Upper lobe of right lung (tissue), 1 donor: Measurements from ENCODE around the gene CUX1. TPM values are rescaled to one million over a fixed set of nuclear protein-coding genes. Genes with fewer than 3 reads are reported as not detected.

ENCODE experiments used
- ATAC-seq: fragments of 200-7000 bp; cut with Tn5 transposase; one replicate; pipeline ENCODE4 v1.9.1; 2020; ENCODE audit warnings: mild to moderate bottlenecking, moderate library complexity
- DNase-seq: peaks from one replicate; pipeline ENCODE4 v3.0.0-alpha.2; 2020
- H3K27ac ChIP-seq: fragments of 200-600 bp; one replicate; pipeline ENCODE4 v1.8.0; 2022
- H3K27me3 ChIP-seq: fragments of 200-600 bp; one replicate; pipeline ENCODE4 v1.8.0; 2022; ENCODE audit warnings: mild to moderate bottlenecking
- H3K36me3 ChIP-seq: fragments of 200-600 bp; one replicate; pipeline ENCODE4 v1.8.0; 2022
- H3K4me1 ChIP-seq: fragments of 200-600 bp; one replicate; pipeline ENCODE4 v1.8.0; 2022
- H3K4me3 ChIP-seq: fragments of 200-600 bp; one replicate; pipeline ENCODE4 v1.8.0; 2022; ENCODE audit warnings: mild to moderate bottlenecking
- H3K9me3 ChIP-seq: fragments of 200-600 bp; one replicate; pipeline ENCODE4 v1.8.0; 2022
- intact Hi-C: fragments of 100-400 bp; cut with DNase I; formaldehyde crosslinking; loops from one replicate; pipeline ENCODE4 v1.11.0; 2022
- total RNA-seq: library from RNA; stranded (reverse); fragmentation: NEBNext Ultra II Directional; extraction: Animal tissue kit (Norgen Biotek cat#: 25700); gene quantifications from one replicate; pipeline ENCODE4 v1.2.1, GENCODE V29; 2021
- TF ChIP-seq, protein P1 (sequence below): fragments of 200-600 bp; IDR thresholded peaks from one replicate; pipeline ENCODE4 v1.8.0; 2022; ENCODE audit warnings: antibody characterized with exemption
- donor health status: DM: no; HTN: yes; CAD: no; lungs with severe emphysema.

Gene CUX1
- total RNA-seq, 1 donor from 2014 or later = 132 TPM

- H3K27ac ChIP-seq = no peak overlapping the region
- H3K4me1 ChIP-seq = no peaks in the 10 kb centered on the region
- peaks cover 18% of the 10 kb centered on the region for H3K36me3 ChIP-seq
- no peak for DNase-seq
- H3K27me3 ChIP-seq = no peaks in the 10 kb centered on the region
- H3K4me3 ChIP-seq = no peak overlapping the region
- ATAC-seq = no peak
- intact Hi-C loops = no loop called here
- H3K9me3 ChIP-seq = no peaks in the 10 kb centered on the region
- TF ChIP-seq, protein P1, sequence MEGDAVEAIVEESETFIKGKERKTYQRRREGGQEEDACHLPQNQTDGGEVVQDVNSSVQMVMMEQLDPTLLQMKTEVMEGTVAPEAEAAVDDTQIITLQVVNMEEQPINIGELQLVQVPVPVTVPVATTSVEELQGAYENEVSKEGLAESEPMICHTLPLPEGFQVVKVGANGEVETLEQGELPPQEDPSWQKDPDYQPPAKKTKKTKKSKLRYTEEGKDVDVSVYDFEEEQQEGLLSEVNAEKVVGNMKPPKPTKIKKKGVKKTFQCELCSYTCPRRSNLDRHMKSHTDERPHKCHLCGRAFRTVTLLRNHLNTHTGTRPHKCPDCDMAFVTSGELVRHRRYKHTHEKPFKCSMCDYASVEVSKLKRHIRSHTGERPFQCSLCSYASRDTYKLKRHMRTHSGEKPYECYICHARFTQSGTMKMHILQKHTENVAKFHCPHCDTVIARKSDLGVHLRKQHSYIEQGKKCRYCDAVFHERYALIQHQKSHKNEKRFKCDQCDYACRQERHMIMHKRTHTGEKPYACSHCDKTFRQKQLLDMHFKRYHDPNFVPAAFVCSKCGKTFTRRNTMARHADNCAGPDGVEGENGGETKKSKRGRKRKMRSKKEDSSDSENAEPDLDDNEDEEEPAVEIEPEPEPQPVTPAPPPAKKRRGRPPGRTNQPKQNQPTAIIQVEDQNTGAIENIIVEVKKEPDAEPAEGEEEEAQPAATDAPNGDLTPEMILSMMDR = no peak
Observed at GRCh38 chr7:102098986-102099385, 281.6 kb downstream of the CUX1 start.

DNA sequence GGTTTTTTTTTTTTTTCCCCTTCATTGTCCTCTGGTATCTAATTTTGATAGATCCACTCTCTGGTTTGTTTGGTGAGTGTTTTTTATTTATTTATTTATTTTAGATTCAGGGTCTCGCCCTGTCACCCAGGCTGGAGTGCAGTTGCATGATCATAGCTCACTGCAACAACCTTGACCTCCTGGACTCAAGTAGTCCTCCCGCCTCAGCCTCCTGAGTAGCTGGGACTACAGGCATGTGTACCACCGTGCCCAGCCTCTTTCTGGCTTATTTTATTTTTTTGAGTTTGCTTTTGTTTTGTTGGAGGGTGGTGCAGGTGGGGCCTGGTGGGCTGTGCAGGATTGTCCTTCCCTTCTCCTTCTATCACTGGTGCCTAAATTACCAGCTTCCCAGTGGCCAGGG is 282.0 kb downstream of the CUX1 start:
- intact Hi-C loops = no loop called here
- H3K4me3 ChIP-seq = no peak overlapping the region

GRCh38 chr7:102101111-102101551 is 283.7 kb downstream of the CUX1 start:
- intact Hi-C loops = no loop called here
- Histone ChIP-seq H3K27ac (no peak overlapping the region), H3K9me3 (no peaks in the 10 kb centered on the region), H3K36me3 (peaks cover 32% of the 10 kb centered on the region), H3K27me3 (no peaks in the 10 kb centered on the region), H3K4me1 (no peaks in the 10 kb centered on the region), H3K4me3 (no peak overlapping the region)
- TF ChIP-seq, protein P1 = no peak
- ATAC-seq (no peak), DNase-seq (no peak)

More for the DNA sequence above, 282.0 kb downstream of the CUX1 start:
- Histone ChIP-seq H3K27me3 (no peaks in the 10 kb centered on the region), H3K4me1 (no peaks in the 10 kb centered on the region), H3K9me3 (no peaks in the 10 kb centered on the region), H3K27ac (no peak overlapping the region), H3K36me3 (peaks cover 23% of the 10 kb centered on the region)
- TF ChIP-seq, protein P1 = no peak
- ATAC-seq = no peak
- DNase-seq = no peak

DNA sequence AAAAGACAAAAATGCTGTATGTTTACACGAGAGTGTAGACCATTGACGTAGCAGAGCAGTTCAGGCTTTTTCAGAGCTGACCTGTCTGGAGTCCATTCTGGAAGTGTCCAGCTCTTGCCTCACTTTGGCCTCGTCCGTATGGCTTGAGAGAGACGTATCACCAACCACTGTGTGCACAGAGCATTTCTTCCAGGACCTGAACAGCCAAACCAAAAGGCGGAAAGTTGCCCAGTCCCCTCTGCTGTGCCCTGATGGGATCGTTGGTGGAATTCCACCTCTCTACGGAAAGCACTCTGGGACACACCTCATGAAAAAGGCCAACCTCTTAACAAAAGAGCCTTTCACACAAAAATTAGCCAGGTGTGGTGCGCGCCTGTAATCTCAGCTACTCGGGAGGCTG is 284.5 kb downstream of the CUX1 start:
- H3K27me3 ChIP-seq = no peaks in the 10 kb centered on the region
- H3K4me3 ChIP-seq = no peak overlapping the region
- no peaks in the 10 kb centered on the region for H3K4me1 ChIP-seq
- no peak for ATAC-seq
- no peak for DNase-seq
- H3K36me3 ChIP-seq = peaks cover 36% of the 10 kb centered on the region
- intact Hi-C loops = no loop called here
- H3K9me3 ChIP-seq = no peaks in the 10 kb centered on the region
- H3K27ac ChIP-seq = no peak overlapping the region
- TF ChIP-seq, protein P1 = no peak

DNA sequence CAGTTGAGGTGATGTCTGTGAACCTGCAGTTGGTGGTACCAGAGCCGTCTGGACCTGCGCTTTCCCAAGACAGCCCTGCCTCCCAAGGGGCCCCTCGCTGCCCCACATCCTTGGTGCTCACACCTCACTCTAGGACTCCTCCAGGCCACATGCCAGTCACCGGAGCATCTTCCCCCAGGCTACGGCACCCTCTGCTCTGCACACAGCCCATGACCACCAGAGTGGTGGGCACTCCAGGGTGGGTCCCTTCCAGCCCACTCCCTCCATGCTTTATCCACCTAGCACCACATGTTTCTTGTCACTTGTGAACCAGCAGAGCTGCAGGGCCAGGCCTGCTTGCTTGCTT is 285.6 kb downstream of the CUX1 start:
- no peaks in the 10 kb centered on the region for H3K27me3 ChIP-seq
- H3K9me3 ChIP-seq = no peaks in the 10 kb centered on the region
- intact Hi-C loops = no loop called here
- DNase-seq (no peak), ATAC-seq (peak; percentile 8)
- H3K4me3 ChIP-seq = no peak overlapping the region
- no peak overlapping the region for H3K27ac ChIP-seq
- H3K4me1 ChIP-seq = no peaks in the 10 kb centered on the region
- TF ChIP-seq, protein P1 = no peak
- peaks cover 33% of the 10 kb centered on the region for H3K36me3 ChIP-seq

GRCh38 chr7:102104245-102104644 is 286.8 kb downstream of the CUX1 start:
- no peak for ATAC-seq
- DNase-seq = no peak
- no peak overlapping the region for H3K27ac ChIP-seq
- no peaks in the 10 kb centered on the region for H3K9me3 ChIP-seq
- intact Hi-C loops = no loop called here
- peaks cover 32% of the 10 kb centered on the region for H3K36me3 ChIP-seq
- no peaks in the 10 kb centered on the region for H3K4me1 ChIP-seq
- TF ChIP-seq, protein P1 = no peak
- H3K4me3 ChIP-seq = no peak overlapping the region
- no peaks in the 10 kb centered on the region for H3K27me3 ChIP-seq
